Glomerular visceral epithelial cell (primary cell): Measurements from ENCODE around the gene OR8K1.

Source experiments
- DNase-seq: peaks from one replicate; pipeline ENCODE4 v3.0.0-alpha.2; 2016; ENCODE audit errors: extremely low spot score

OR8K1 gene

DNA sequence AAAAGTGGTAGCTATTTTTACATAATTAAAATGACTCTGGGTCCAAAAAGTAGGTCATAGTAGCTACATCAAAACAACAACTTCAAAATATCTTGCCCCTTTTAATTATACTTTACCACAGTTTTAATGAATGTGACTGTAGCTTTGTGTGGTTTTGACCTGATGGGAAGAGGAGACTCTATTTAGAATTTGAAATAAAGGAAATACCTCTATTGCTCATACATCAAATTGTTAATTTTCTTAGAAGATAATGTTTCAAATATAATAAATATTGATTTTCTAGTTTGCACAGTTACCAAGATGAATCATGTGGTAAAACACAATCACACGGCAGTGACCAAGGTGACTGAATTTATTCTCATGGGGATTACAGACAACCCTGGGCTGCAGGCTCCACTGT lies at the start of gene OR8K1:
Gene OR8K1 (plus strand): TSS at position 301 of the 400 bp plus-strand sequence. CDS start 0 bp downstream, at position 301.
- no peak for DNase-seq

DNA sequence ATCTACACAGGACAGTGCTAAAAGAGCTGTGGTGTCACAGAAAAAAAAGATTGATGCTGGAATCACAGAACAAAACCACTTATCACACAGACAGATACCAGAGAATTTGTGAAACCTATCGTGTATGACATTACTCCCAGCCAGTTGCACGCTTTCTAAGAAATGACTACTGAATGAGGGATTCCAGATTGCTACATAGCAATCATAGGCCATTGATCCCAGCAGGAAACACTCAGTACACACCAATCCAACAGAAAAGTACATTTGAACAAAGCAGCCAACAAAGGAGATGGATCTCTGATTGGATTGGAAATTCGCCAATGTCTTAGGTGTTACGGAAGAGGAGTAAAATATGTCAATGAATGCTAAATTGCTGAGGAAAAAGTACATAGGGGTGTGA lies 48.9 kb upstream of the OR8K1 start:
- no peak for DNase-seq

DNA sequence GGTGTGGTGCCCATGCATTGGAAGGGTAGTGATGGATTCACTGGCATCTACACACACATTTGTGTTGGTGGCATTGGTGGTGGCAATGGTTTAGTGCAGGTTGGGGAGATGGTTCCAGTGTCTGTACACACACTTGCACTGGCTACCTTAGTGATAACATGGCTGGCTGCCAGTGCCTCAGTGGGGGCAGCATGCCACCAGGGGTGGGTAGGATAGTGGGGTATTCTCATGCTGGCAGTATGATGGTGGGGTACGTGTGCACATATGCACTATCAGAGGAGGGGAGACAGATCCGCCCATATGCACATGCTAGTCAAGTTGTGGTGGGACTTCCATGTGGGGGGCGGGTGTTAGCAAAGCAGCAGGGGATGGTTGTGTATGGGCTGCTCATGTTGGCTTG lies 38.0 kb upstream of the OR8K1 start:
- no peak for DNase-seq

DNA sequence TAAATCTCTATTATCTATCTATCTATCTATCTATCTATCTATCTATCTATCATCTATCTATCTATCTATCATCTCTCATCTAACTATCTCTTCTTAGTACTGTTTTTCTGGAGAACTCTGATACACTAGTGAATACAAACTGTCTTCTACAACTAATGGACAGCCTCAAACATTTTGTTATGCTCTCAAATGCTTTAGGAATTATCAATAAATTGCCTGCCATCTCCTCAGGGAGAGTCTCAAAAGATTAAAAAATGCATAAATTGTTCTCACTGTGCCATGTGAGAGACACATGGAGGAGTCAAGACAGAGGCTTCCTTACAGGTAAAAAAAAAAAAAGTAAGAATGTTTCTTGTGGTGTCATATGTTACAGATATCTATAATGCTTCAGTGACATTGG lies 31.0 kb upstream of the OR8K1 start, which contains the start of gene OR8K3:
Gene OR8K3 (plus strand): TSS at position 301 of the 400 bp plus-strand sequence. CDS start 3,163 bp downstream, outside the sequence.
- no peak for DNase-seq

DNA sequence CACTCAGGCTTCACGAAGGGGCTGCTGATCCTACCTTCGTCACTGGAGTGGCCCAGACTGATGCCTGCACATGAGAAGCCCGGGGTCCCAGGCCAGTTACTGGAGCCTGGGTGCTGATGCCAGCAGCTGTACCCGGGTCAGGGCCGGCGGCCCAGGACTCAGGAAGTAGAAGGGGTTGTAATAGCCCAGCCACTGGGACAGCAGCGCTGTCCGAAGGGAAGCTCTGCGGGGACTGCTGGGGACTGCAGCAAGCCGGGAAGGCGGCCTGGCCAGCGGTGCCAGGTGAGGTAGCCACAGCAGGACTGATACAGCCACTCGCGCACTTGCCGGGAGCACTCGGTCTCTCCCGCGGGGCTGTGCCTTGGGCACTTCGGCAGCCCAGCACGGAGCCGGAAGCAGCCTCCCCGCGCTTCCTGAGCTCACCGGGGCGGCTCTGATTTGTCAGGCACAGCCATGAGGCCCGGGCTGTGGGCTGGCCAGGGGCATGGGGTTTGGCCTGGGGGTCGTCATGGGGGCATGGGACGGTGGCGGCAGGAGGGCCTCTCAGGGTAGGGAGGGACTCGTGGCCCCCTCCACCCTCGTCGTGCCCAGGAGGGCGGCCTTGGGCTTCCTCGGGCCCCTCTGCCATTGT lies 13.9 kb upstream of the OR8K1 start:
- no peak for DNase-seq

DNA sequence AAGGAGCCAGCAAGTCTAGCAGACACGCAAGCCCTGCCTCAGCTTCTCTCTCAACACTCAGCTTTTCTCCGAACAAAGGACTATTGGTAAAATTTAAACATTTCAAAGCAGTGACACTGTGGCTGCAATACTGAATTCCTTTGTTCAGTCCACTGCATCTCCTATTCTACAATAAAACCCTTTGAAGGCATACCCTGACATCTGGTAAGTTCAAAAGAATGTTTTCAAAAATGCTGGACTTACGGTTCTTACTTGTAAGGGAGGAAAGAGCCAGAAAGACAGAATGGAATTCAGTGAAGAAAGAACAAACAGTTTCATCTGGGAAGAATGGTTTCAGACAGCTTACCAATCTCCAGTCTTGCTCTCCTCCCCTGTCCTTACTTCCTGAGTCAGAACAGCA lies 12.7 kb upstream of the OR8K1 start:
- DNase-seq = no peak

DNA sequence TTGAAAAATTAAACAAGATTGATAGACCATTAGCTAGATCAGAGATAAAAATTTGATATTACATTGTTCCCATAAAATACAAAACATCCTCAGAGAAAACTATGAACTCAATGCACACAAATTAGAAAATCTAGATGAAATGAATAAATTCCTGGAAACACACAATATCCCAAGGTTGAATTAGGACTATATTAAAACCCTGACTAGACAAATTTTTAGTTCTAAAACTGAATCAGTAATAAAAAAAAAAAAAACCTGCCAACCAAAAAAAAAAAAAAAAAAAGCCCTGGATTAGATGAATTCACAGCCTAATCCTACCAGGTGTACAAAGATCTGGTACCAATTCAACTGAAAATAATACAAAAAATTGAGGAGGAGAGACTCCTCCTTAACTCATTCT lies 5.5 kb upstream of the OR8K1 start:
- no peak for DNase-seq

DNA sequence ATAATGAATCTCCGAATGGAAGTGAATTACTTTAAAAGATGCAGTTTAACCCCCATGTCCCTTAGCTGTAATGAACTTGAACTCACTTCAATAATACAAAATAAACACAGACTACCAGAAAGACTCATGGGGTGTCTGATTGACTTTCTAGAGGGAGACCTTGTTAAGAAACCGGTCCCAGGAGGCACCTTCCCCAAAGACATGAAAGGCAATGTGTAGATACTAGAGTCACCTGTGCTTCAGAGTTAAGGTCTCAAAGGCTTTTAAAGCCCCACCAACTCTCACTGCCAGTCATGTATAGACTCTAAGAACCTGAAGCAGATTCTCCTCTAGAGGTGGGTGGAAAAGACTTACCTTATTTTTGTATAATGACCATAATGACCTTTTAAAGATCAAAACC lies 8.2 kb downstream of the OR8K1 start, which contains the start of gene OR8J1:
Gene OR8J1 (plus strand): TSS at position 301 of the 400 bp plus-strand sequence. CDS start 5,956 bp downstream, outside the sequence.
- DNase-seq = no peak

DNA sequence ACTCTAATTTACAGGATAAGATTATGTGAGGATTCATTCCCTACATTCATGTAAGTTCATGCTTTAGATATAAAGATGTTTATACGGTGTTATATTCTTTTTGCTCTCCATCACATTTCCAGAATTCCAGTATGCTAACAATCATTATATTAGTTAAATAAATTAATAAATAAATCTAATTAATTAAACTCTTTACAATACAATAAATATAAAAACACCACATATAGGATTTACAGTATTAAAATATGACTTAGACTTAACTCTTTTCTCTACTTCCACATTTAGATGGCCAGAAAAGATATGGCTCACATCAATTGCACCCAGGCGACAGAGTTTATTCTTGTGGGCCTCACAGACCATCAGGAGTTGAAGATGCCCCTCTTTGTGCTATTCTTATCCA lies 29.5 kb downstream of the OR8K1 start, which contains the start of gene OR8U1:
Gene OR8U1 (plus strand): TSS at position 301 of the 400 bp plus-strand sequence. CDS start 0 bp downstream, at position 301.
- no peak for DNase-seq

DNA sequence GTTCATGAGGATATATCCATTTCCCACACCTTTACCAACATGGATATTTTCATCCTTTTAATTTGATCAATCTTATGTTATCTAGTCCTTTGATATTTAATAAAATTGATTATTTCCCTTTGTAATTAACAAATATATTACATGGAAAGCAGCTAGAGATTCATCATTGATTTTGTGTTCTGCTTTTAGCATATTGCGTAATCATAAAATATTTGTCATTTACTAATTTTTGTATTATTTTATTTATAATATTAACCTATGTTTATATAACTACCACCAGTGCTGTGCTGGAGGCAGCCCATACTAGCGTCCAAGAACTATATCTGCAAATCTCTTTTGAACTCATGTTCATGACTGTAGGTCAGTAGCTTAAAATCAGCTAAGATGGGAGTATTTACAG lies 34.3 kb downstream of the OR8K1 start:
- no peak for DNase-seq

DNA sequence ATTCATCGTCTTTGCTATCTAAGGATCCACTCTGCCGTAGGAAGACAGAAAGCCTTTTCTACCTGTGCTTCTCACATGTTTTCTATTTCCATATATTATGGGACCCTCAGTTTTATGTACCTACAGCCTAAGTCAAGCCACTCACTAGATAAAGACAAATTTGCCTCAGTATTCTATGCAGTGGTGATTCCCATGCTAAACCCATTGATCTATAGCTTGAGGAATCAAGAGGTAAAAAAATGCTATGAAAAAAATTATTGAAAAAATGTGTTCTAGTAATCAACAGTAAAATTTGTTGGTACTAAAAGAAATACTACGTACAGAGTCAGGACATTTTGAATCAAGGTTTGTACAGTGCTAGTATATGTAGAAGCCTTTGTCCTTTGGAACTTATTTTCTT lies 48.5 kb downstream of the OR8K1 start:
- no peak for DNase-seq

DNA sequence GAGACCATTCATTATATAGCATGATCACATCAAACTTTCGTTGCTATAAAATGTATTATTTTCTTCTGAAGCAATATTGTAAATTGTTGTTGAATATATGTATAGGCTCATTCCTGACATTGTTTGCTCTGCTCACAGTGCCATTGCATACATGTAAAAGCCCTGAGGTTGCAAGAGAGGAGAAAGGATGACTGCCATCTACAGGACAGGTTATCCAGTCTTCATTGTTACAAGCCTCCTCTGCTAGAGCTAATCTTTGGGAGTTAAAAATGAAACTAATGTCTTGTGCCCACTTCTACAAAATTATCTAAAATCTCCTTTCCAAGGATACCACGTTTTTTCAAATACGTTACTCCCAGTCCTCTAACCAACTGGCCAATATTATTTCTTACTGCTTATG lies 50.2 kb downstream of the OR8K1 start:
- DNase-seq = no peak
